EH (cell line): ENCODE data around the gene DIAPH3.
"Not testable (repeated sequence)": the region's sequence is repeated elsewhere in the genome, so short reads cannot be mapped to it uniquely, and the experiment has no call there.

Source experiments
- DNase-seq: peaks from one replicate; pipeline ENCODE4 v3.0.0-alpha.2; 2015; ENCODE audit warnings: low read depth

The DIAPH3 gene

DNA sequence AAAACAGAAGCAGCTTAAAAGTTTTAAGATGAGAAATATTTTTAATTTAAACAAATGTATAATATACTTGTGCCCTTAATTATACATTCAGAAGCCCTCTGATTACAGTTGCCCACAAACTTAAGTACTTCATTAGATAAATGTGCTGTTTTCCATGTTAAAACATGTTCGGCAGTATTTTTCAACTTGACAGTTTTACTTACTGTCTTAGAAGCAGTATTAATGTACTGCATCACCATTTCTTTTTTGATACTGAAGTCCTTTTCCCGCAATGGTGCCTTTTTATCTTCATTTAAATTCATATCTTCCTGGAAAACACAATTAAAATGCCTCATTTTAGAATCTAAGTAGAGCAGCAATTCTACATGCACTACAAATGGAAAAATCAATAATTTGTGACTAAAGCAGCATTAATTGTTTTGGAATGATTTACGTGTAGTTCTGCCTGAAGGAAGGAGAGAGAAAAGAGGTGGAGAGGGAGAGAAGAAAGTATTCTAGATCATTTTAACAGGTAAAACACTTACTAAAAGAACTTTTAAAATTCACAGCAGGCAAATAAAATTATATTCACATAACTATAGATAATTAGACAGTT, 70.2 kb downstream of the DIAPH3 start:
- no peak for DNase-seq

DNA sequence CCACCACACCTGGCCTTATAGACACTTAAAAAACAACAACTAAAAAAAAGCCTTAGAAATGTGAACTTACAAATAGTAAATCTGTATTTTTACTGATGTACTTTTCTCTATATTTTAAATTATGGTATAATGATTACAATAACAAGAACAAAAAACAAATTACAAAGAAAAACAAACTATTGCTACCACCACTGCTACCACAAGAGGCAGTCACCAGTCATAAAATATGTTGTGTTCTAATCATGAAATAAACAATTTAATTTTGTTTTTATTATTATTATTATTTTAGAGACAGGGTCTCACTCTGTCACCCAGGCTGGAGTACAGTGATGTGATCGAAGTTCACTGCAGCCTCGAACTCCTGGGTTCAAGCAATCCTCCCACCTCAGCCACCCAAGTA, 72.2 kb downstream of the DIAPH3 start:
- no peak for DNase-seq

DNA sequence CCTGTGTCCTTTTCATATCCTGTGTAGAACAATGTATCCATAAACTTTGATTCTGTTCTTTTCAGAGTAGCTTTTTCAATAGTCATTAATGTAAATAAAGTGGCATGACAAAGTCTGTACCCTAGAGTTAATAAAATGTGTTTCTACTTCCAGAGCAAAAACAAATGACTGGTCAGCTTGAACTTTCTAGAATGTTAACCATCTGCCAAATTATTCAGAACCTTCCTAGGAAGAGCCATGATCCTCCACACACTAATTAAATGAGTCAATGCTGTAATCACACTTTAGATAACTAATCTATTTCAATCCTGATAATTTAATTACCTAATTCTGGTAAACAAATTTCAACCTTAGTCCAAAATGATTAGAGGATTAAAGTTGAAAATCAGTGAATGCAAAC, 73.2 kb downstream of the DIAPH3 start:
- peak; percentile 70 for DNase-seq

DNA sequence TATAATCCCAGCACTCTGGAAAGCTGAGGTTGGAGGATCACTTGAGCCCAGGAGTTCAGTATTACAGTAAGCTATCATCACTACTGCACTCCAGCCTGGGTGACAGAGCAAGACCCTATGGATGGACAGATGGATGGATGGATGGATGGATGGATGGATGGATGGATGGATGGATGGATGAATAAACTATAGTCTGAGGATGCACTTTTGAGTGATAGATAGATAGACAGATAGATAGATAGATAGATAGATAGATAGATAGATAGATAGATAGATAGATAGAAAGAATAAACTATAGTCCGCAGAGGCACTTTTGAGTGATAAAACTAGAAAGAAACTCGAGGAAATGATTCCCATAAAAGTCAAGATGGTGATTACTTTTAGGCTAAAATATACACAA, 79.9 kb downstream of the DIAPH3 start:
- not testable (repeated sequence) for DNase-seq

DNA sequence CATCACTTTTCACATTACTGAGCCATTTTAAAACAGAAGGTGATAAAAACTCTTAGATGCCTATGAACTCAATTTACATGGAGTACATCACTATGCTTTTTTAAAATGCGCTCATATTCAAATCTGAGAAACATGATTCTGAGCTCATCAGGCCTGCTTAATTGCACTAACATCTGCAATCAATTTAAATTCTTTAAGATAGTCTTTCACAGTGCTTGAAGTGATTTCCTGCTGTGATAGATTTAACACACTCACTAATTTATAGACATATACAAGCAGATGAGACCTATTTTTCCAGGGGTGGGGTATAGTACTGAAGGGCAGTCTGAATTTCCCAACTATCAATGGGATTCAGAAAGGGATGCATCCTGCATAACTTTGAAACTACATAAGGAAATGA, 82.9 kb downstream of the DIAPH3 start:
- peak; percentile 50 for DNase-seq

DNA sequence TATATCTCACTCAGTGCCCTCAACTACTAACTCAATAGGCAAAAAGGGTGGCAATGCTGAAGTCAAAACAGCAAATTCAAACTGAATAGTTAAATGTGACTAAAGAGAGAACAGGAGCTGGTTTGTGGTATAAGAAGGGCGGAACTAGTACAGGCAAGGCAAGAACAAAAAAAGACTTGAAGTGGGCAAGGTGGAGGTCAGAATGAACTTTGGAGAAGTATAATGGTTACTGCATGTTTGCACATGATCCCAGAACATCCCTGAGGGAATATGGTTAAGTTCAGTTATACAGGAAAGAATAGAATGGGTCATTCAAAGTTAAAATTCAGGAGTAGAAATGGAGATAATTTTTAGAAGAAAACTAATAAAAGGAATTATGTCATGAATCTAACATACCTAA, 85.5 kb downstream of the DIAPH3 start:
- no peak for DNase-seq

DNA sequence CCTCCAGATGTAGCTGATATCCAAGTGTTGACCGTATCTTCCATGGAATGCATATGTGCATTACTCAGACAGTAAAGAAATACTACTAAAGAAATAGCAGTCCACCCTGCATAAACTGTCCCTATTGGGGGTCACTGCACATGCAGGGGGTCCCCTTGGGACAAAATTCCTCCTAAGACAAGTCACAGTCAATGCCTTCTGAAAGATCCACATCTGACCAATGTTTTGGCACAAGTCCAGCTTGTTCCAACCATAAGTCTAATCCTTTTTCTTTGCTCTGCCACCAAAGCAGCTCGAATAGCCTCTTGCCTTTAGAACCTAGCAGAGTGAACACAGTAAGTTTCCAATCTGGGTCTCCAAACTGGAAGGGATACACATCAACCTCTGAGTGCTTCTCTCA, 87.9 kb downstream of the DIAPH3 start:
- DNase-seq = peak; percentile 11

DNA sequence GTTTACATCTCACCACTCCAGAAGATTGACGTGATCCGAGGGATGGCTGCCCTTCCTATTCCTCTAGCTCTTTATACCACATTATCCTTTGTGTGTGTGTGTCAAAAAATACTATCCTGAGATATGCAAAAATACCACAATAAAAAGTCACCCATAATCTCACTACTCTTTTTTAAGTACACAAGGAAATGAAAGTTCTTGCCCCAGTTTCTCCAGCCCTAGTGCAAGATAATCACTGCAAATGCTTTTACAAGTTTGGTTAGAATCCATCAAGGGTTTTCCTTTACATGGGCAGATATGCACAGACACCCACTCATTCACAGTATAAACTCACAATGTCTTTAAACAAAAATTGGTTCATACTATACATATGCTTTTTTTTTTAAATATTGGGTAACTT, 89.3 kb downstream of the DIAPH3 start:
- no peak for DNase-seq

DNA sequence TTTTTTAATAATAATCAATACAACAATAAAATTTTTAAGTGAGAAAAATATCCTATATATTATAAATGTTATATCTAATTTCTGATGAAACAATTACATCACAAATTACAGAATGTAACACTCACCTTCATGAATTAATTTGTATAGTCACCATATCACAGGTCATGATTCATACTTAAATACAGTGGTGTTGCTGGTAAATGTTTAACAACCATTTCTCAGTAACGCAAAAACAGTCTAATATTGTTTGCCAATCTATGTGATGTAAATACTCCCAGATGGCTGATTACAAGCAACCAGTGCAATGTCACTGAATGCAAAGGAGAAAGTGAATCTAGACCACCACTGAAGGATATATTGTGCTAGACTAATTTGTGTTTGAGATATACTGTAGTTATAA, 97.5 kb downstream of the DIAPH3 start:
- no peak for DNase-seq

DNA sequence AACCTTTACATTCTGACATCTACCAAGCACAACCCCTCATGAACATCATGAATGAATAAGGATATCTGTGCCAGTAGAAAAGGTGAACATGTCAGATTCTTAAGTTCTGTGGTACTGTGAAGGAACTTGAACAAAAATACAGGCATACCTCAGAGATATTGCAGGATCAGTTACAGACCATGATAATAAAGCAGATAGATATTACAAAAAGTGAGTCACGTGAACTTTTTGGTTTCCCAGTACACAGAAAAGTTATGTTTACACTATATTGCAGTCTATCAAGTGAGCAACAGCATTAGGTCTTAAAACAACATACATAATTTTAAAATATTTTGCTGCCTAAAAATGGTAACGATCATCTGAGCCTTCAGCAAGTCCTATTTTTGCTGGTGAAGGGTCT, 101.2 kb downstream of the DIAPH3 start:
- DNase-seq = no peak

DNA sequence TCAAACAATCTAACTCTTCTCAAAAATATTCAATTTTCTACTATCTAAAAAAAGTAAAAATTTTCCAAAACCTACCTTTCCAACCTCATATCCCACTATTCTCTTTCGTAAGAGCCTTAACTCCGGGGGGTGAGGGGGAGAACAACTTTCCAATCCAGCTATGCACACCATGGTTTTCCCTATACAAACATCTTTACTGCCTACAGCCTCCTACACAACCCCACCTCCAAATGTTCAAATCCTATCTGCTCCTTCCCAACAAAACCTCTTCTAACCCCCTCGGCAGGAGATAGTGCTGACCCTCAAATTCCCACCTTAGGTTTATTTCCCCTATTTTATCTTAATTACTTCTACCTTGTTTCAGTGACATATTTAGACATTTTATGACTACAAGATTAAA, 102.0 kb downstream of the DIAPH3 start:
- no peak for DNase-seq

DNA sequence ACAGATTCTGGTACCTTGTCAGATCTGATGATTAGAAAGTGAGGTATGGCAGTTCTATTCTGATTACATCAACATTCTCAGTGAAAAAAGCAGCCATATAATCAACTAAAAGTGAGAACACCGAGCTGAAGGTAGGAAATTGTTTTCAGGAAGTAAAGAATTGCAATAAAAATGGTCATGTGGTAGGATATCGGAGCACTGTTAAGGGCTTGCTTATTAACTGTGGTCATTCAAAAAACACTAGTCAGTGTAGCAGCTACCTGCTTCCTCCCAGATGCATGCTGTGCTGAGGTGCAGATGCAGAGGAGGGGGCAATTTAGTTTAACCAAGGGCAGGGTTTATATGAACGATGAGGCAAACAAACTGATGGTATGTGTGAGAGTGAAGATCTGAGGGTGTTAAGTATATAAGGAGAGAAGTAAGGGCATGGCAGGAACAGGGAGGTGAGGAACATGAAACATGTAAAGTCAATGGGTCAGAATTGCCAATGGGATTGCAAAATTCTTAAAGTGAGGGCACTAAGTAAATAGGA, 111.9 kb downstream of the DIAPH3 start:
- DNase-seq = no peak

DNA sequence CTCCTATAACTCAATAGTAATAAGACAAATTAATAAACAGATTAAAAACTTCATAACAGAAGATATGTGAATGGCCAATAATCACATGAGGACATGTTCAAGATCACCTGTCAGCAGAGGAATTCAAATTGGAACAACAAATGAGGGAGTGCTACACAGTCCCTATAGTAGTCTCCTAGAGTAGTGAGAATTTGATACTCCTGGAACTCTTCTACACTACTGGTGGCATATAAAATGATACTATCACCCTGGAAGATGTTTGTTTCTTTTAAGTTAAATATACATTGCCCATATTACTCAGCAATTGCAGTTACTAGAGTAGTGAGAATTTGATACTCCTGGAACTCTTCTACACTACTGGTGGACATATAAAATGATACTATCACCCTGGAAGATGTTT, 115.4 kb downstream of the DIAPH3 start:
- DNase-seq = not testable (repeated sequence)

DNA sequence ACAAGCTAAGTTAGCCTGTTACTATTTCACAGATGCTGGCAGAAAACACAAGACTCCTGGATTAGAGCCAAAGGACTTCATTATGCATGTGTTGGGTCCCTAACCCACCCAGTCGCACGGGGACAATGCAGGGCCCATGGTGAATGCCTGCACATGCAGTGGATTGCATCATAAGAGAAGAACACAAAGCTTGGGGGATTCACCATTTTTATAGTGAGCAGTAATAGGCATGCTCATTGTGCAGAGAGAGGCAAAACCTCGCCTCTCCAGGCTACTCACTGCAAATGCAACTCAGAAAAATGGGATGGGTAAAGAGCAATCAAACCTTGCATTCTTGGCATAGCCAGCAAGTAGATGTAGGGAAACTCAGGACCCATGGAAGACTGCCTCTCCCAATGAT, 115.8 kb downstream of the DIAPH3 start:
- peak; percentile 36 for DNase-seq

DNA sequence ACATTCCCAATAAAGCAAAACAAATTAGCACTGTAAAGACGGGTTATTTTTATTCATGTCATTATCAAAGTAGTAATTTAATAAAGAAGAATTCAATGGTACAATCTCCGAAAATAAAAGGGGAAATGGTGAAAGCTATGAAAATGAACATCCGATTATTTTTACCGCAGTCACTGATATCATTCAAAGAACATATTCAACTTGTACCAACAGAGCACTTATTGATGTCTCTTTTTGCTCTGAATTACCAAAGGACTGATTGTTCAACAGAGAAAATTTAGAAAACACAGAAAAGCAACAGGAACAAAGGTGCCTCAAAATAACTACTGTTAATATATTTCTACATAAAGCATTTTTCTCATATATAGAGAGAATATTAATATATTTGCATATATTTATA, 119.4 kb downstream of the DIAPH3 start:
- no peak for DNase-seq

DNA sequence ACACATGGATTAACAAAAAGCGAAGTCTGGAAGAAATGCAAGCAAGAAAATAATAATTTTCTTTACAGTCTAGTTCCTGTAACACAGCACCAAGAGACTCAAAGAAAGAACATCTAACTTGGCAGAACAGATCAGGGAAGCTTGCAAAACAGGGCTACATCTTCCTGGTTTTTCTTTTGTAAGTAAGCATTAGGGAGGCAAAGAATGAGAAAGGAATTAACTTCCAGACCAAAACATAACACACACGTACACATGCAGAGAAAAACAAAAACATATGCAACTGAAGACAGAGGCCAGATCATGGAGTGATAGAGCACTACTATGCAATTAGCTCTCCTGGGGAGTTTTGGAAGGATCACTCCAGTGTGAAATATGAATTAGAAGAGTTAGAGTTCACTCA, 120.5 kb downstream of the DIAPH3 start:
- peak; percentile 58 for DNase-seq

DNA sequence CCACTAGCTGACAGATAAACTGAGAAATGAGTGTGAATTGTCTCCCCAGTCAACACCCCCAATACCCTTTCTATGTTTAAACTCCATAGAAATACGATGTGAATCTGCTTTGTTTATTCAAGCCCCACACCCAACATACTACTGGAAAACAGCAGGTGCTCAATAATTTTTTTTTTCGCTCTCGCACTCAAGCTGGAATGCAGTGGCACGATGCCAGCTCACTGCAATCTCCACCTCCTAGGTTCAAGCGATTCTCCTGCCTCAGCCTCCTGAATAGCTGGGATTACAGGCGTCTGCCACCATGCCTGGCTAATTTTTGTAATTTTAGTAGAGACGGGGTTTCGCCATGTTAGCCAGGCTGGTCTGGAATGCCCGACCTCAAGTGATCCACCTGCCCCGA, 123.1 kb downstream of the DIAPH3 start:
- DNase-seq = not testable (repeated sequence)

DNA sequence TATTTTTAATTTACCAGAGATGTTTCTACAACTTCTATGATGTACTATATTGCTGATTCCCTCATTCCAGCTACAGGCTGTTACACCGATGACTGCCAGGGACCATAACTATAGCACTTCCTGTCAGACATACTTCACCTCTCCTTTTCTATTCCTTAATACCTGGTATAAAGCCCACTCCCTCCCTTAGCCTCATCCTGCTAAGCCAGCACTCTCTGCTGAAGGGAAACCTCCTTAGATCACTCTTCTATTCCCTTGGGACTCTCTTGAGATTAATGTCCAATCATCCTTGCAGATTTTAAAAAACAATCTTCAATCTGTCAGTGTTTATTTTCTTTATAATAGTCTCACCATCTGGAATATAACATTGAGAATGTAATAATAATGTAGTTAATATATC, 127.9 kb downstream of the DIAPH3 start:
- DNase-seq = no peak

DNA sequence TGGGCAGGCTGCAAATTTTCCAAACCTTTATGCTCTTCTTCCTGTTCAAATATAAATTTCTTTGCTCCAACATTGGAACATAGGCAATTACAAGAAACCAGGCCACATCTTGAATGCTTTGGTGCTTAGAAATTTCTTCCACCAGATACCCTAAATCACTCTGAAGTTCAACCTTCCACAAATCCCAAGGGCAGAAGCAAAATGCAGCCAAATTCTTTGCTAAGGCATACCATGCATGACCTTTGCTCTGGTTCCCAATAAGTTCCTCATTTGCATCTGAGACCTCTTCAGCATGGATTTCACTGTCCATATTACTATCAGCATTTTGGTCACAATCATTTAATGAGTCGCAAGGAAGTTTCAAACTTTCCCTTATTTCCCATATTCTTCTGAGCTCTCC, 130.9 kb downstream of the DIAPH3 start:
- DNase-seq = no peak

DNA sequence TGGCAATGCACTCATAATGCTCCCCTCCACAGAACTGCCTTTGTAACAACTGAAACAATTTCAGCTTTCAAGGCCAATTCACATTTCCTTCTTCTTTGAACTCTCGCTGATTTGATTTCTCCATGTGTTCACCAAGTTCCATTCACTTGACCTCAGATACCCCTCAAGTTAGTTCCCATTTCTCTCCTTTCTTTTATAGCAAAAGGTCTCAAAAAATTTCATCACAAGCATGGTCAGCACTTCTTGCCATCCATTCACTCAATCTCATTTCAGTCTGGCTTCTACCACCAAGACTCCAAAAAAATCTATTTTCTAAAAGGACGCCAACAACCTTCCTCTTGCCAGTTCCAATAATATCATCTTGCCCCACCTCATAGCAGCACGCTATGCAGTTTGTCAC, 135.7 kb downstream of the DIAPH3 start:
- DNase-seq = no peak

DNA sequence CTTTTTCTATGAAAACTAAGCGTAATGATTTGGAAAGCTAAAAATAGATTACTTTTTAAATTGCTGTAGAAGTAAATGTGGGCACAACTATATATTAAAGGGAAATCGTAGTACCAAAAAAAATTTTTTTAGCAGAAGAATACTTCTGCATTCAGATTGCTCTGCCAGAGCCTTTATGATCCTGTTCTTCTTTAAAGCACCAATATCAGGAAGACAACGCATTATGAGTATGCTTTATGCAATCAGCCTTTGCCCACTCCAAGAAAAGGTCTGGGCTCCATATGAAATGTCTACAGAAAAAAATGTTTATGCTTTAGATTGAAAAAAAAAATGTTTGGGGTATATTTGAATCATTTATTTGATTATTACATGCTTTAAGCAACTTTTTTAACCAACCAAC, 137.4 kb downstream of the DIAPH3 start:
- DNase-seq = no peak

DNA sequence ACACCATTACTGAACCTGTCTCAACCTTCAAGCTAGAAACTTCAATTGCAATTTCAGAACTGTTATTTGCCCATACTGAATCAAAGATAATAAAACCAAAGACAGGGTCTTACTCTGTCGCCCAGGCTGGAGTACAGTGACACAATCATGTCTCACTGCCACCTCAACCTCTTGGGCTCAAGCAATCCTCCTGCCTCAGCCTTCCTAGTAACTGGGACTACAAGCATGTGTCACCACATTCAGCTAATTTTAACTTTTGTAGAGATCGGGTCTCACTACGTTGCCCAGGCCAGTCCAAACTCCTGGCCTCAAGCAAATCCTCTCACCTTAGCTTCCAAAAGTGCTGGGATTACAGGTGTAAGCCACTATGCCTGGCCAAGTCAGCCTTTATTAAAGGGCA, 143.4 kb downstream of the DIAPH3 start:
- DNase-seq = no peak

DNA sequence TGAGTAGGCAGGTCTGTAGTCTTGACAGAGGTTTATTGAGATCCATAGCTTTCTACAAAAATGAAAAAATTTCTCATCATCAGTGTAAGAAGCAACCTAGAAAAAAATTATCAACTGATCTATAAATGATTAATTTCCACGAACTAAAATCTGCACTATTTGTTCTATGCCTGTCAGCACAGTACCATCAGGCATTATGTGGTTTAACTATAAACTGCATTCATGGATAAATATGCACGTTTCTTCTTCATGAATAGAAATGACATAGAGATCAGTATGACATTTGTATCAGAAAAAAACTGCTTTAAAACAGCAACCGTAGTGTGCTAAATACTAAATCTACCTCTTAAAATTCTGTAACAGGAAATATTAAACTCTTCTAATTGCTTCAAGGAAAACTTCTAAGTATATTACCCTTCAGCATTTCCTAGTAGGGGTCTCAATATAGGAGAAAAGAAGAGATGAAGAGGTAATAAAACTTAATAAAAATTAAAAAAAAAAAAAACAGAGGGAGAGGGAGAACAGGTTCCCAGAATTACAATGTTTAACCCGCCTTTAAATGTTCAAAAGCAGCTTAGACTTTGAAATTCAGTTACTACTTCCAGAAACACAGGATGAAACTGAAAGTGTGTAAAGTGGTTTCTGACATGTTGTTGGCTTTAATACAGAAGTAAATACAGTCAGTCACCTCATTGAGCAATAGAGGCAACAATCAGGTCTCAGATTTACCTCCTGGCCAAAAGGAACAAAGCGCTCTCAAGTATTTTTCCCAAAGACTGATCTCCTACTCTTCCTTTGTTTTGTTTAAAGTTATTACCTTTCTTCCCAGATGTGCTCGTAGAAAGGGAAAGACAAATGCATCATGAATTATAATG, 144.4 kb downstream of the DIAPH3 start:
- peak; percentile 15 for DNase-seq

DNA sequence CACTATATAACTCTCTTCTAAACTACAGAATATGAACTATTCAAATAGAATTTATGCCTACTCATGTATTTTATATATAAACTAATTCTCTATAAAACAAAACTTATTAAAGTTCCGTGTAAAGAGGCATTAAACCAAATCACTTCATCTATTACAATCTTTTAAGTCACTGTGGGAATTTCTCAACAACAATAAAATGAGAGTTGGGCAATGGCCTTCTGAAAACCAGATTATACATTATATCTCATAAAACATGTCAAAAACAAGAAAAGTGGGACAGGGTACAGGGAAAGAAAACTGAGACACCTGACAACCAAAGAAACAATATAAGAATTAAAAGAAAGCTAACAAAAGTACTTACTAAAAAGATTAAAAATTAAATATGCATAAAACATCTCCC, 145.2 kb downstream of the DIAPH3 start:
- no peak for DNase-seq
